Vagina (tissue), 2 donors: ENCODE measurements around the gene ATP2A3. TPM values are rescaled to one million over a fixed set of nuclear protein-coding genes. Genes with fewer than 3 reads are reported as not detected.

Experiments
- DNase-seq, 2 donors: peaks; one replicate each; pipeline ENCODE4 v3.0.0-alpha.2; 2017; ENCODE audit errors: extremely low spot score in 2 of 2
- H3K27ac ChIP-seq: fragments of 200-600 bp; sonication (generic); one replicate; pipeline ENCODE4 v1.5.1; 2019
- H3K27me3 ChIP-seq: fragments of 200-600 bp; sonication (generic); one replicate; pipeline ENCODE4 v1.5.1; 2019
- H3K36me3 ChIP-seq, 2 donors: fragments of 200-600 bp; sonication (generic); one replicate each; pipeline ENCODE4 v1.5.1; 2017 to 2019
- H3K4me1 ChIP-seq: fragments of 200-600 bp; sonication (generic); one replicate; pipeline ENCODE4 v1.5.1; 2019
- H3K4me3 ChIP-seq, 2 donors: fragments of 200-600 bp; sonication (generic); 1 replicate in 1 of 2; 2 replicates in 1 of 2; pipeline ENCODE4 v1.5.1; 2016 to 2019
- H3K9me3 ChIP-seq: fragments of 200-600 bp; sonication (generic); one replicate; pipeline ENCODE4 v1.5.1; 2019
- CTCF ChIP-seq, 3 experiments: fragments of 450-650 bp in 2 of 3; fragments of 200-600 bp in 1 of 3; sonication (generic) in 1 of 3; IDR thresholded peaks; one replicate each; pipeline ENCODE4 v1.5.1; 2017 to 2019; ENCODE audit warnings: antibody characterized with exemption in 3 of 3, mild to moderate bottlenecking in 2 of 3, moderate library complexity in 2 of 3
- POLR2A ChIP-seq, 2 donors: fragments of 450-650 bp; IDR thresholded peaks; one replicate each; pipeline ENCODE4 v1.6.1; 2017; ENCODE audit warnings: antibody characterized with exemption in 2 of 2, mild to moderate bottlenecking in 2 of 2, moderate library complexity in 2 of 2
- POLR2AphosphoS5 ChIP-seq, 2 donors: sonication (generic); formaldehyde crosslinking; IDR thresholded peaks; one replicate each; pipeline ENCODE4 v1.9.0; 2017; ENCODE audit warnings: antibody characterized with exemption in 2 of 2, mild to moderate bottlenecking in 2 of 2, low read depth in 1 of 2; ENCODE audit not compliant: insufficient read depth in 1 of 2
- intact Hi-C: fragments of 100-400 bp; cut with DNase I; formaldehyde crosslinking; loops from one replicate; pipeline ENCODE4 v1.15.1; 2023
- total RNA-seq: library from RNA; depleted of rRNA; stranded (reverse); fragments of >200 nt; gene quantifications from one replicate; pipeline ENCODE4 v1.2.3, GENCODE V29; 2016

Gene ATP2A3
- total RNA-seq, 1 donor from 2014 or later: 15.5 TPM

GRCh38 chr17:3956983-3957382 is 7.3 kb downstream of the ATP2A3 start:
- TF ChIP-seq CTCF (IDR thresholded peaks at IDR 0.05) (no peak), POLR2AphosphoS5 (IDR thresholded peaks at IDR 0.05; ENCODE audit: insufficient read depth in 1 of 2, low read depth in 1 of 2) (no peak), POLR2A (IDR thresholded peaks at IDR 0.05) (no peak)
- Histone ChIP-seq H3K36me3 (no peaks in the 10 kb centered on the region), H3K27me3 (no peaks in the 10 kb centered on the region), H3K4me3 (no peak overlapping the region), H3K9me3 (no peaks in the 10 kb centered on the region), H3K27ac (no peak overlapping the region), H3K4me1 (peaks cover 7% of the 10 kb centered on the region)
- no peak for DNase-seq
- intact Hi-C loops: no loop called here

GRCh38 chr17:3956327-3956957 is 7.8 kb downstream of the ATP2A3 start:
- intact Hi-C loops: no loop called here
- Histone ChIP-seq H3K4me1 (peaks cover 7% of the 10 kb centered on the region), H3K27me3 (no peaks in the 10 kb centered on the region), H3K27ac (no peak overlapping the region), H3K4me3 (no peak overlapping the region), H3K36me3 (no peaks in the 10 kb centered on the region), H3K9me3 (no peaks in the 10 kb centered on the region)
- TF ChIP-seq POLR2A (IDR thresholded peaks at IDR 0.05) (no peak), POLR2AphosphoS5 (IDR thresholded peaks at IDR 0.05; ENCODE audit: insufficient read depth in 1 of 2, low read depth in 1 of 2) (no peak), CTCF (IDR thresholded peaks at IDR 0.05) (no peak)
- no peak for DNase-seq

- Histone ChIP-seq H3K4me3 (no peak overlapping the region), H3K36me3 (no peaks in the 10 kb centered on the region), H3K27me3 (no peaks in the 10 kb centered on the region), H3K27ac (no peak overlapping the region), H3K4me1 (peaks cover 7% of the 10 kb centered on the region), H3K9me3 (no peaks in the 10 kb centered on the region)
- intact Hi-C loops: no loop called here
- no peak for TF ChIP-seq POLR2AphosphoS5 (IDR thresholded peaks at IDR 0.05; ENCODE audit: insufficient read depth in 1 of 2, low read depth in 1 of 2)
- no peak for TF ChIP-seq POLR2A (IDR thresholded peaks at IDR 0.05)
- no peak for TF ChIP-seq CTCF (IDR thresholded peaks at IDR 0.05)
- DNase-seq: no peak
These were observed 8.6 kb downstream of the ATP2A3 start for GRCh38 chr17:3955673-3955988.

- Histone ChIP-seq H3K9me3 (no peaks in the 10 kb centered on the region), H3K36me3 (no peaks in the 10 kb centered on the region), H3K27me3 (no peaks in the 10 kb centered on the region), H3K4me3 (no peak overlapping the region), H3K4me1 (peaks cover 7% of the 10 kb centered on the region), H3K27ac (no peak overlapping the region)
- TF ChIP-seq POLR2AphosphoS5 (IDR thresholded peaks at IDR 0.05; ENCODE audit: insufficient read depth in 1 of 2, low read depth in 1 of 2) (no peak), POLR2A (IDR thresholded peaks at IDR 0.05) (no peak), CTCF (IDR thresholded peaks at IDR 0.05) (no peak)
- intact Hi-C loops: no loop called here
- no peak for DNase-seq
These were observed 9.1 kb downstream of the ATP2A3 start for GRCh38 chr17:3954976-3955672.

- intact Hi-C loops: no loop called here
- Histone ChIP-seq H3K4me1 (no peaks in the 10 kb centered on the region), H3K27ac (no peak overlapping the region), H3K36me3 (no peaks in the 10 kb centered on the region), H3K9me3 (no peaks in the 10 kb centered on the region), H3K4me3 (no peak overlapping the region), H3K27me3 (no peaks in the 10 kb centered on the region)
- TF ChIP-seq POLR2AphosphoS5 (IDR thresholded peaks at IDR 0.05; ENCODE audit: insufficient read depth in 1 of 2, low read depth in 1 of 2) (no peak), CTCF (IDR thresholded peaks at IDR 0.05) (no peak), POLR2A (IDR thresholded peaks at IDR 0.05) (no peak)
- no peak for DNase-seq
These were observed 10.2 kb downstream of the ATP2A3 start for GRCh38 chr17:3954086-3954485.
